BJ (cell line): ENCODE data around the gene SERPINE2. TPM values are rescaled to one million over a fixed set of nuclear protein-coding genes. Genes with fewer than 3 reads are reported as not detected.

Experiments
- CTCF ChIA-PET: fragments of 350-600 bp; formaldehyde crosslinking; extraction: SDS; loops from one replicate; lab custom pipeline; 2021; ENCODE audit warnings: antibody characterized with exemption, inconsistent platforms; lab: Yijun Ruan, JAX
- POLR2A ChIA-PET: fragments of 300-600 bp; sonication (Branson Sonifier 250); formaldehyde crosslinking; extraction: SDS; loops from one replicate; lab custom pipeline; 2021; ENCODE audit warnings: antibody characterized with exemption; lab: Charles Lee
- DNase-seq: peaks from one replicate; pipeline ENCODE4 v3.0.0-alpha.2; 2011; ENCODE audit warnings: low read depth
- H3K27me3 ChIP-seq: 2 replicates; pipeline ENCODE4 v1.6.0; 2011; ENCODE audit warnings: low read length; ENCODE audit not compliant: control insufficient read depth, insufficient read depth
- H3K36me3 ChIP-seq: 2 replicates; pipeline ENCODE4 v1.5.1; 2011; ENCODE audit warnings: low read length; ENCODE audit not compliant: control insufficient read depth, insufficient read depth
- H3K4me3 ChIP-seq: 2 replicates; pipeline ENCODE4 v1.5.1; 2011; ENCODE audit warnings: low read depth, mild to moderate bottlenecking, control low read depth, low read length
- polyA plus RNA-seq: library from polyadenylated mRNA; depleted of rRNA; stranded (reverse); fragments of >200 nt; gene quantifications from 2 replicates; pipeline ENCODE4 v1.2.3, GENCODE V29; 2011
- TF ChIP-seq, protein P1 (sequence below): IDR thresholded peaks from 2 replicates; pipeline ENCODE4 v1.5.1; 2011; ENCODE audit warnings: low read depth, mild to moderate bottlenecking, control low read depth, inconsistent platforms, low read length, moderate library complexity; ENCODE audit not compliant: insufficient read depth

SERPINE2 gene
- polyA plus RNA-seq, 1 experiment: 750 TPM

DNA sequence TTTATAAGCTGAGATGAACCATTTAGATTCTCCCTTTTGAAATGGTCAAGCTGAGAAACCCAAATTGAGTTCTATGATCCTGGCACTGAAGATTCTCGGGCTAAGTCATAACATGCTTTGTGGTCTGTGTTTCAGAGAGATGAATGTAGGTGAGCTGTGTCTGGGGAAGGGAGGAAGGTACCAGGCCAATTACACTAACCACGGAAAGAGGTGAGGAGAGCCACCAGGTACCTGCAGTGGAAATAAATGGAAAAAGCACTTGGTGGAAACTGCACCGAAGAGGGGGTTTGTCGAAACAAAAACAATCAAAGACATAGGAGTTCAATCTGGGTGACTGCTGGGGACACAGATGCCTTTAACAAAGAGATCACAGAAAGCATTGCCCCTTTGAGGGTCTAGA lies 82.8 kb downstream of the SERPINE2 start:
- Histone ChIP-seq H3K4me3 (no peak overlapping the region), H3K36me3 (peaks cover 4% of the 10 kb centered on the region), H3K27me3 (no peaks in the 10 kb centered on the region)
- TF ChIP-seq, protein P1, sequence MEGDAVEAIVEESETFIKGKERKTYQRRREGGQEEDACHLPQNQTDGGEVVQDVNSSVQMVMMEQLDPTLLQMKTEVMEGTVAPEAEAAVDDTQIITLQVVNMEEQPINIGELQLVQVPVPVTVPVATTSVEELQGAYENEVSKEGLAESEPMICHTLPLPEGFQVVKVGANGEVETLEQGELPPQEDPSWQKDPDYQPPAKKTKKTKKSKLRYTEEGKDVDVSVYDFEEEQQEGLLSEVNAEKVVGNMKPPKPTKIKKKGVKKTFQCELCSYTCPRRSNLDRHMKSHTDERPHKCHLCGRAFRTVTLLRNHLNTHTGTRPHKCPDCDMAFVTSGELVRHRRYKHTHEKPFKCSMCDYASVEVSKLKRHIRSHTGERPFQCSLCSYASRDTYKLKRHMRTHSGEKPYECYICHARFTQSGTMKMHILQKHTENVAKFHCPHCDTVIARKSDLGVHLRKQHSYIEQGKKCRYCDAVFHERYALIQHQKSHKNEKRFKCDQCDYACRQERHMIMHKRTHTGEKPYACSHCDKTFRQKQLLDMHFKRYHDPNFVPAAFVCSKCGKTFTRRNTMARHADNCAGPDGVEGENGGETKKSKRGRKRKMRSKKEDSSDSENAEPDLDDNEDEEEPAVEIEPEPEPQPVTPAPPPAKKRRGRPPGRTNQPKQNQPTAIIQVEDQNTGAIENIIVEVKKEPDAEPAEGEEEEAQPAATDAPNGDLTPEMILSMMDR: no peak
- POLR2A ChIA-PET: no interaction called here
- DNase-seq: no peak
- CTCF ChIA-PET: interaction anchor here (2.6 kb wide), 1 partner anchor 14 kb away, joined by 19 read pairs; no protein-coding TSS in a partner anchor

DNA sequence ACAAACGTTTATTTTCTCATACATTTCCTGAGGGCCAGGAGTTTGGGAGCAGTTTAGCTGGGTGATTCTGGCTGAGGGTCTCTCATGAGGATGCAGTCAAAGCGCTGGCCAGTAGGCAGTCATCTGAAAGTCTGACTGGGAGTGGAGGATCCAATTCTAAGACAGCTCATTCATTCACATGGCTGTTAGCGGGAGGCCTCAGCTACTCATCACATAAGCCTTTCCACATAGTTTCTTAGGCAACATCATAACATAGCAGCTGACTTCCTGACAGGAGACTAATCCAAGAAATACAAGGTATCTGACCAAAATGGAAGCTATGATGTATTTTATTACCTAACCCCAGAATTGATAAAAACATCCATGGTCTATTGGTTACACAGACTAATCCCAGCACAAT lies 84.7 kb downstream of the SERPINE2 start:
- TF ChIP-seq, protein P1: no peak
- DNase-seq: no peak
- Histone ChIP-seq H3K27me3 (no peaks in the 10 kb centered on the region), H3K4me3 (no peak overlapping the region), H3K36me3 (no peaks in the 10 kb centered on the region)
- ChIA-PET POLR2A (no interaction called here), CTCF (interaction anchor here (1.2 to 1.3 kb wide), 2 partner anchors 16 to 156 kb away, joined by 3 to 4 read pairs; no protein-coding TSS in a partner anchor)

DNA sequence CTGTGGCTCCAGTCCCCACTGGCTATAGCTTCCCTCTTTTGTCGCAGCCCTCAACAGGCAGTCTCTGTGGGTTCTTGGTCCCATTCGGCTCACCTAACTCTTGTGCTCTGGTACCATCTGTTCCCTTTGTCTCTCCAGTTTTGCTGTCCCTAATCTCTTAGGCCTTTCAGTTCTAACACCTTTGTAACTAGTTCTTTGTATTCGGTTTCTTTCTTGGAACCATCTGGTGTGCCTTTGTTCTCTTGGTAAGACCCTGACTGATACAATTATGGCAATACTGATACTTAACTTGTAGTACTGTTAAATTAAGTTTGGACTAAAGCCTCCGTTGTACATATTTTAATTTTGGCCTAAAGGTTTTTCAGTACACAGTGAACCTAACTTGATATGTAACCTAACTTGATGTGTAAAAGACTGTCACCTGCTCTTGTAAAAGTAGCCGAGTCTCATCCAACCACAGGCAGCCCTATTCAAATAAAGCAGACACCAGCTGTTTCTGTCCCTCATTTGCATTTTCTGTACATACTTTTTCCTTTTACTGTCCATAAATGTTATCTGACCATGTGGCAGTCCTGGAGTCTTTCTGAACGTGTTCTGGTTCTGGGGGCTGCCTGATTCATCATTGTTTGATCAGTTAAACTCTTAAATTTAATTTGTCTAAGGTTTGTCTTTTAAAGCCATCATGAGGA lies 86.7 kb downstream of the SERPINE2 start:
- DNase-seq: no peak
- TF ChIP-seq, protein P1: no peak
- H3K4me3 ChIP-seq: no peak overlapping the region
- ChIA-PET POLR2A (no interaction called here), CTCF (no interaction called here)
- H3K36me3 ChIP-seq: no peaks in the 10 kb centered on the region
- no peaks in the 10 kb centered on the region for H3K27me3 ChIP-seq

DNA sequence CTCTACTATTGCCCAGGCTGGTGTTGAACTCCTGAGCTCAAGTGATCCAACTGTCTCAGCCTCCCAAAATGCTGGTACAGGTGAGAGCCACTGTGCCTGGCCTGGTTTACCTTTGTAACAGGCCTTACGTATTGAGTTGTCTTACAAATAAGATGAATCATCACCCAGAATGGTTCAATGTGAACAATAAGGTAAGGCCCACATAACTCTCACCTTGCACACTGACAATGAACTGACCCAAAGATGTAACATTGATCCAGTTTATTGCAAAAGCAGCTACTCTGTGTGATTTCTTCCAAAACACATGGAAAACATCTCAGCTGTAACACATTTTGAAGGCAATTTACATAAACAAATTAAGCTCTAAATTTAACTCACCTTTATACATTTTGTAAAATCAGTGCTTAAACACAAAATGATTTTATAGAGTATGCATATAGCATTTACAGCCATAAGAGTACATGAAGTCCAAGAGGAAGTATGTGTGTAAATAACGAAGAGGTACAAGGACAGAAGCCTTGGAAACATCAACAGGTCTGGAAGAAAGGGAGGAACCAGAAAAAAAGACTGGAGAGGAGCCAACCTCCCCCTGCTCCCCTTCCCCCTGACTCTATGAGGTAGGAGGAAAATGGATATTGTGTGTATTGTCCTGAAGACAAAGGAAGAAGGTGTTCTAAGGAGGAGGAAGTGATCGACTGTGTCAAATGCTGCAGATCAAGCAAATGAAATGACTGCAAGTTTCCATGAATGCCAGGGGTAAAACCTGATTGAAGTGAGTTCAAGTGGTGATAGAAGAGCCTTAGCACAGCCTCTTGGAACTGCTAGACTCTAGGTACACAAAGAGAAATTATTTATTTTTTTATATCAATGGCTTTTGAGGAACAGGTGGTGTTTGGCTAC lies 88.4 kb downstream of the SERPINE2 start:
- Histone ChIP-seq H3K4me3 (no peak overlapping the region), H3K36me3 (no peaks in the 10 kb centered on the region), H3K27me3 (no peaks in the 10 kb centered on the region)
- CTCF ChIA-PET: no interaction called here
- TF ChIP-seq, protein P1: no peak
- POLR2A ChIA-PET: no interaction called here
- no peak for DNase-seq

DNA sequence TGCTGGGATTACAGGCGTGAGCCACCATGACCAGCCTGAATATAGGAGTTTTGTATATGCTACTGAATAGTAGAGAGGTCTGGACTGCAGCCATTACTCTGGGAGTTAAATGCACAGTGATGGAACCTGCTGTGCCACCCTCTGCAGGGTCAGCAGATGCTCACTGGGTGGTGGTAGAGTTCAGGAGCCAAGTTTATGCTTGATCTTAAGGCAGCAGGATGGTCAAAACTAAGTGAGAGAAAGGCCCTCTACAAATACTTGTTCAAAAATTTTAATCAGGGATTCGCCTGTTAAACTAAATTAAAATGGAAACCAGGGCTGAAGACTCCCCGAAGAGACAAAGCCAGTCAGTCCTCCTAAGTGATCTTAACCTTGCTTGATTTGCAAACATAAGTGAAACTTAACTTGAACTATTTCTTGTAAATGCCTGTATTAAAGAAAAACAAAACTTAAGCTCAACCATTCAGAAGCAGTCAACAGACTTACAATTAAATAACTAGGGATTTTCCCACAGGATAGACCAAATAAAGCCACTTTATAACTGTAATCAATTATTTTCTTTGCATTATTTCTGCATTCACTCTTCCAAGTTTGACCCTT lies 89.7 kb downstream of the SERPINE2 start:
- no peak overlapping the region for H3K4me3 ChIP-seq
- H3K36me3 ChIP-seq: no peaks in the 10 kb centered on the region
- DNase-seq: no peak
- no peaks in the 10 kb centered on the region for H3K27me3 ChIP-seq
- POLR2A ChIA-PET: no interaction called here
- CTCF ChIA-PET: interaction anchor here (0.6 kb wide), 1 partner anchor 185 kb away, joined by 3 read pairs; no protein-coding TSS in a partner anchor
- TF ChIP-seq, protein P1: no peak
